SKM-1 (cell line): ENCODE data around the gene NYAP2.

Experiments
- DNase-seq: peaks from one replicate; lab custom pipeline; 2025; ENCODE audit not compliant: unreplicated experiment; lab: John Stamatoyannopoulos, UW

Gene NYAP2

DNA sequence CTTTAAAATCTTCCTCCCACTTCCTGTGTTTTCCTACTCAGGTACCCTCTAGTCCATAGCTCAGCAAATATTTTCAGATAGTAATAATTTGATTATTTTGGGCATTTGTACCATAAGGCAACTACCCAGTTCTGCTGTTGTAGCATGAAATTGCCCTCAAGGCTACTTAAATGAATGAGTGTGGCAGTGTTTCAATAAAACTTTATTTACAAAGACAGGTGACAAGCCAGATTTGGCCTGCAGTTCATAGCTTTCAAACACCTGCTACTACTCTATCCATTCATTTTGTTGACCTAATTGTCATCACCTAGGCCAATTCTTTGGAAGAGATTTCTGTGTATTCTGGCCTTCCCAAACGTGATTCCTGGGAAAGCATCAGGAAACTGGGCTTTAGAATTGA lies 28.9 kb downstream of the NYAP2 start:
- DNase-seq, result no peak

DNA sequence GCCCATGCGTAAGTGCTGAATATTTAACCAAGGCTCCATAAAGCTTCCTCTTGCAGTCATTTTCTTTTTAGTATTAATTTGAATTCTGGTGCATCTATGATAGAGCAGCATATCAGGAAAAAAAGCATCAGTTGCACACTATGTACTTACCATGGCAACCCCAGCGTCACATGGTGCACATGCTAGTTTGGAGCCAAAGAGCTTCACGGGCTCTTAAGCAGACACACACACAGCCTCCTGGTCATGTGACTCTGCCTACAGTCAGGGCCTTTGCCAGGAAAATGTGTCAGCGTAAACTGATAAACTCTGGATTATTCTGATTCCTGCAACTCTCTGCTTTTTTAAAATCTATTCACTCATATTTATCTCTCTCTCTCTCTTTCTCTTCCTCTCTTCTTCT lies 30.2 kb downstream of the NYAP2 start:
- no peak for DNase-seq

DNA sequence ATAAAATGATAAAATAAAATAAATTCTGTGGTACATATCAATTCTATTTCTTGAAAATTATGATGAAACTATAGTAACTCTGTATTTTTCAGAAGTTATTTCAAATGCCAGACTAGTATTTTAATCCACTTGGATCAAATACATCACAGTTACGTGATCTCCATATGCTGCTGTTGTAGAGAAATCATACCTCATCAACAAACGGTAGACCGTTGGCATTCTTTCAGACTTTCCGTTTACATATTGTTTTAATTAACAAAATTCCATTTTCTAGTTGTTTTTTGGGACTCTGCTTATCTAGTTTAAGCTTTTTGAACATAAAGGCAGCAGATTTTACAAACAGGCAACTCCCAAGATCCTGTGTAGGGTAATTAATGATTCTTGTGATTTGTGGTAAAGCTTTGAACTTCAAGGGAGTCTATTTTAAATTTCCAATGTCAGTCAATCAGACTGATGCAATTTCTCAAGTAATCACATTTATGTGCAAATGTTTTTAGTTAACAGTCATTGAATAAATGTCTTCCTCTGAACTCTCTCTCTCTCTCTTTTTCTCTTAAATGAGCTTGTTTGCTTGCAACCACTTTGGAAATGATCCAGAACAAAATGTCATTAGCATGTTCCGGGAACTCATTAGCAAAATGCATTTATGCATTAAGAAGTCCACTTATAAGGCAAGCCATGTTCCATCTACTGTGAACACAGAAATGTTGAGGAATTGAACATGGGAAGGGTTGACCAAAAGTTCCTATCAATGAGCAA lies 31.8 kb downstream of the NYAP2 start:
- DNase-seq, result no peak

DNA sequence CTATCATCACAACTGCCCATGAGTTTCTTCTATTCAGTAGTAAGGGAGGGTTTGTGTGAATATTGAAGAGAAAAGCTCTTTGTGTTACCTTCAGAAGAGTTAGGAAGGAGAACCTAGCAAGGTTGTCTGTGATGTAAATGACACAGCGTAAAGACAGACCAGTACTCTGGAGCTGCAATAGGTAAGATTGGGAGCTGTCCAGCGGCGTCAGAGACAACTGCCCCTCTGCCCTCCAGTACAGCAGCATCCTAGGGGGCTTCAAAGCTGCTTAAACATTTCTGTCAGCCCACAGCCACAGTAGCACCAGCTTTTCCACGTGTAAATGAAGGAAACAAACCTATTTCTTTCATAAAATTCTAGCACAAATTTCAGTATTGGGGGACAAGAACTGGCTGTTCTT lies 34.5 kb downstream of the NYAP2 start:
- no peak for DNase-seq

DNA sequence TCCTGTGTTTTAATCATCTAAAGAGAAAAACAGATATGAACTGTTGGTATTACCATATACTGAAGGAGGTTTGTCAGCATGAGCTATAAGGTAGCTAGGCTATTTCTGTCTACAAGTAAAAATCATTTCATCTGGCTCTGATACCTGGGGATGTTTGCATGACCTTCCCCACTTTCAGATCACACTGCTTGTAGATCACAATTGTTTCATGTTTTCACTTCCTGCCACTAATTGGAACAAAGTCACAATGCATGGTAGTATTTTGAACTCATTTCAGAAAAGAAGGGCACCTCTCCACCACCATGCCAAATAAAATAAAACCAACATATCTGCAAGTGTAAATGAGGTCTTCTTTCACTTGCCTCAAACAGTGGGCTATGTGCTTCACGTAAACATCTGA lies 37.8 kb downstream of the NYAP2 start:
- DNase-seq, result no peak

DNA sequence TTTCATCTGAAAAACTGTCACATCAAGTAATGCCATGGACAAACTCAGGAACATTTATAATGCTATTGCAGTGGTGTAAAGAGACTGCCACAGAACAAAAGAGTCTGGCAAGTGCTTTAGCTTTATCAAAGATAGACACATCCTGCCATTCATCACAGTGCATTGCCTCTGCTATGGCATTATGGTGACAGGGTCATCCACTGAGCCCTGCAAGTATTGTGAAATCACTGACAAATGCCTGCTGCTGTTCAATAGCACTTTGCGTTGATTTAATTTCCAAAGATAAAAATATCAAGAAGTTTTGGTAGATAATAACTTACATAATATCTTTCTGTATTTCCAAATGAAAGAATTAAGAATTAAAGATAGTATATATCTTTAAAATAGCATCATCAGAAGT lies 38.7 kb downstream of the NYAP2 start:
- no peak for DNase-seq

DNA sequence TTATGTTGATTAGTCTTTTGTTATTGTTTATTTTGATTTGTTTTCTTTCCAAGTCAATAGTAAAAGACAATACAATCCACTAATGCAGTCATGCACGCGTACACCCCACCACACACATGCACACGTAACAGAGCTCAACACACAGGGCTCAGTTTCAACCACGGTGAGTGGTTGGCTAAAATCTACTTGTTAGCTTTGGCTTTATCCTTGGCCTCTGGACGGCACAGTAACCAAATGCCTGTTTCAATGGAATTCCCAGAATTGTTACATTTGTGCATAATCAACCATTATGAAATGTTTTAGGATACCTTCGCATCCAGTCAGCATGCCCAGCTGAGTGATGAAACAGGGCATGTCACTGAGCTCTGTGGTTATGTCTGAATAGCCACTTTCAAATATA lies 53.2 kb downstream of the NYAP2 start:
- DNase-seq, result no peak

DNA sequence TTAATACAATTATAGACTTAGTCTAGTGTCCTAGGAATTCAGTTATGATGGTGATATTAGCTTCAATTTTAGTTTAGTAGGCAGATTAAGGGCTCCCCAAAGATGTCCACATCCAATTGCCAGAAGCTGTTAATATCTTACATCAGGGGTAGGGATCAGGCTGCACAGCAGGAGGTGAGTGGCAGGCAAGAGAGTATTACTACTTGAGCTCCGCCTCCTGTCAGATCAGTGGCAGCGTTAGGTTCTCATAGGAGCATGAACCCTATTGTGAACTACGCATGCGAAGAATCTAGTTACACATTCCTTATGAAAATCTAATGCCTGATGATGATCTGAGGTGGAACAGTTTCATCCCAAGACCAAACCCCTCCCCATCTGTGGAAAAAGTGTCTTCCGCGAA lies 54.9 kb downstream of the NYAP2 start:
- no peak for DNase-seq

DNA sequence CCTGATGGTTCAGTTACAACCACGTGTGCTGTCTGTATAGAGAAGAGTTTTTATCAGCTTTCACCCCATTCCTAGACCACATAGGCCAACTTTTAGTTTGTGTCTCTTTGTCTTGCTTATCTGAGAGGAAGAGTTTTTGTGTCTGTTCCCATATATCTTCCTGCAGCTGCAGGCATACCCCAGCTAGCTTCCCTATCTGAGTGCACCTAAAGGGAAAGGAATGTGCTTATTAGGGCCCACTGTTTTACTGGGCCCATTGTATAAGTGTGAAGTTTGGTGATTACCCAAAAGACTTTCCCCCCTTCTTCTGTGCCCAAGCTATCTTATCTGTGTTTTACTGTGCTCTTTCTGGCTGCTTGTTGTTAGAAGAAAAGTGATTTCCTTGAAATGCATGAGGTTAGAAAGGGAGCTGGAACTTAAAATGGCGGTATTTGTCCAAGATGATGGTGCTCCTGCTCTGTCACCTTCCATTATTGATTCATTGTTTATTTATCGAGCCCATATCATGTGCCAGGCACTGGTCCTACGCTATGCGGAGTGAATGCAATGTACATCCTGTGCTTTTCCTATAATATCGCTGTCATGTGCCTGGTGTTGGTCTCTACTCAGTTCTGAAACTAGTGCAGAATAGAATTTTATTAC lies 57.2 kb downstream of the NYAP2 start:
- no peak for DNase-seq

DNA sequence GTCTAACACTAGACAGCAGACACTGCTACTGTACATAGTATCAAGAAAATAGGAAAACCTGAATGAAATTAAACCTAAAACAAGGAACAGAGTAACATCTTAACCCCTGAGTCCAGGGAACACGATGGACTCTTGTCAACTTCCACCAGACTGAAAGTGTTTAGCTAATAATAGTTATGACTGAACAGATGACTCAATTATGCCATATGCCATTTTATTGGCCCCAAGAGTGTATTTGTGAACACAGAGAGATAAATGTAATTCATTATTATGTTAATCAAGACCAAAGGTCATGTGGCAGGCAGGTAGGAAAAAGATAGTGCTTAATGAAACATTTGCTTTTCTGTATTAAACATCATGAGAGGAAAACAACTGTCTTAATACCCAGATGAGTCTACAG lies 58.0 kb downstream of the NYAP2 start:
- no peak for DNase-seq

DNA sequence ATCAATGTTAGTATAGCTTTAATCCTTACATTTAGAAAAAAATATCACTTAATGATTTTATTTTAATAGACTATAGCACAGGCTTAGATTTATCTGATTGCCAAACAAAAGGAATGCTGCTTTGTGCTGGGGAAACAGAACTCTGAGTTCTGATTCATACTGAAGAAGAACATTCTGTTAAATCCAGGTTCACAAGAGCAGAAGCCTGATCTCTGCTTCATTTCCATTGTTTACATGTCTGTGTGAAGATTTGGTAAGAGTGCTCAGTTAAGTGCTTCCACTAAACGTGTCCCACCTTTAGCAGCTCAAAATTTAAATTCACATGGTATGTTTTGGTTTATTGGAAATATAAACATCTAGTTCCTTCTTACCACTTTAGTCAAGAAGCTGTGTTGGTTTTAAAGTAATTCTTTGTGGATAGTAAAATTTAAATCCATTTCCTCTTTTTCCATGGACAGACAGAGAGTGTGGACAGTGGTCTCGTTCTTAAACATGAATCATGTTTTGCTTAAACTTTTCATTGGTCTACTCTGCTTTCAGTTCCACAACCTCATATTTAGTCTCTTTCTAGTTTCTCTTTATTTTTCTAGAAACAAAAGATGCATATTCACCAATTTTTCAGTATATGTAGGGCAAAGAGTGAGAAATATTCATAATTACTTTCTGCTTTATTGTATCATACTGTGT lies 59.1 kb downstream of the NYAP2 start:
- no peak for DNase-seq

DNA sequence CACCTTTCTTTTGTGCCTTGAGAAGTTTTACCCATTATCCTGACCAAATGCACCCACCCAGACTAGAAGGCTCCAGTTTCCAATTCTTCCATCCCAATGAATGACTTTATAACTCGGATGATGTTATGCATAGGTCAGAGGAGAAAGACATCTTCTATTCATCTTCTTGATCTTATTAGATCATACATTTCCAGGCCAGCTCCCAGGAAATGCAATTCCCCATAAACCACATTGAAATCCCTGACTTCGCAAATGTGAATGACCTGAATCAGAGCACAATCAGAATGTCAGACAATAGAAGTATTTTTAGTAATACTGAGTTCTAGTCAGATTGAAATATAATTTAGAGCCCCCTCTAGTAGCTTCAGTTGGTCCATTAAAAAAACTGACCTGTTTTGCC lies 62.9 kb downstream of the NYAP2 start:
- DNase-seq, result no peak

DNA sequence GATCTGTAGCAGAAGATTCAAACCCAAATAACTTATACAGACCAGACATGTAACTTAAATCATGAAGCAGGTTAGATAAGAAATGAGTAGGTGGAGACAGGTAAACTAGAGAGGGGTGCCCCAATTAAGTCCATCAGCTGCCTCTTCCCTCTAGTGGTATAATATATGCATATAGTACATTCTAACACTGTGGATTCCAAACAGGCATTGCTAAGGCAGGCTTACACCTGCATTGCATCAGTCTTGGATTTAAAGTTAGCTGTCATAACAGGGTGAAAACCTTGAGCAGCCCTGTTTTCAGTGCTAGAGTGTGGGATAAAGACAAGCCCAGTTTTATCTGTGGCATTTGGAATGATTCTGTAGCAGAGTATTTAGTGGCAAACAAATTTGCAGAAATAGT lies 63.4 kb downstream of the NYAP2 start:
- DNase-seq, result no peak

DNA sequence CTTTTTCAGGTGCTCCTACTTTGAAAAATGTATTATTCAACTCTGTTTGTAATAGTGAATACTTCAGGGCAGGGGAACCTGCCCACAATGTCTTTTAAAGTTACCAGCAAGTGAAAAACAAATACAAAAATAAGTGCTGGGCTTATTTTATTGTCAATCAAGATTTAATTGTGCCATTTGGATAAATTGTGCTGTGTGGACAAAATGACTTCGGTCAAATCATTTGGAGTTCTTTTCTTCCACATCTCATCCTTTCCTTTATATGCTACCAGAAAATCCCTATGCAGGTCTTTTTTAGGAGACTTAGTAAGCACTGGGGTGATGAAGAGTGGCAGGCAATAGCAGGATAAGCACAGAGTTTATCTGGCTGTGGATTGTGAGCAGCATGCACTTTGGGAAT lies 63.9 kb downstream of the NYAP2 start:
- no peak for DNase-seq

DNA sequence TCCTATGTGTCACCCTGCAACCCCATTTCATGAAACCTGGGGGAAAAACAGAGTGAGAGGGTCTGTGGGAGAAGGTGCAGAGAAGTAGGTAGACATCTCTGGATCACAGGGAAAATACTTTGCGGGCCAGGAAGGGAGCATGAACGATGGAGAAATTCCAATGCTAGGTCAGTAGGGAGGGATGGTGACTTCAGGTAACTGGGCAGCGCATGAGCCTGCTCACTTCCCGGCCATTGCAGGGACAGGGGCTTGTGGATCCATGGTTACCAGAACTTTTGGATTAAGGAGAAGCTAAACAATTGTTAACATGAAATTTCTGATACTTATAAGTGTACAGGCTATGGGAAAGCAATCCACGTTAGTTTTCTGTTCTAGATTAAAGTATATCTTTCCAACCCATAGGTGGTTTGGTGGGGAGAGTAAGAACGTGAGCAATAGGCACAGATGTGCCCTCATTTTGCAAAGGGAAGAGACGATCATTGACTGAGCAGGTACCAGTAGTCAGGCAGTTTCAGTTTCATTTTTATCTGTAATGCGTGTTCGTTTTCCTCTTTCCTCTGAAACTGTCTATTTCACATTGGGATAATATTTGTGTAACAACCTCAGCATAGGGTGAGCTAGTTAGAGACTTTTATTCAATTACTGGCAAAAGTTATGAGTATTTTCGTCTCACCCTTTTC lies 65.0 kb downstream of the NYAP2 start:
- DNase-seq, result no peak

DNA sequence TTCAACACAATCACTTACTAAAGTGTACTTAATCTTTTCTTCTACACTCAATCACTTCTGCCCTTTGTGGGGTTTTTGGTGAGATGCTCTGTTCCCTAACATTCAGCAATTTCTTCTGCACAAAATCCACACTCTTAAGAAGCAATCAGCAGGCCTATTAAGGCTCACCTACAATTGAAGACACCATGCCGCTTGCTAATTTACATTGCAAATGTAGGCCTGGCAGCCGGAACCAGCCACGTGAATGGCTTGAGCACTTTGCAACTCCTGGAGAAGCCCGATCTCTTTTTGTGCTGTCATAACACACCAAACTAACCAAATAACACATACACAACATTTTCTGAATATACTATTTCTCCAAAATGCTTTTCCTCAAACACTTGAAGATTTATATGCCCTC lies 66.3 kb downstream of the NYAP2 start:
- no peak for DNase-seq

DNA sequence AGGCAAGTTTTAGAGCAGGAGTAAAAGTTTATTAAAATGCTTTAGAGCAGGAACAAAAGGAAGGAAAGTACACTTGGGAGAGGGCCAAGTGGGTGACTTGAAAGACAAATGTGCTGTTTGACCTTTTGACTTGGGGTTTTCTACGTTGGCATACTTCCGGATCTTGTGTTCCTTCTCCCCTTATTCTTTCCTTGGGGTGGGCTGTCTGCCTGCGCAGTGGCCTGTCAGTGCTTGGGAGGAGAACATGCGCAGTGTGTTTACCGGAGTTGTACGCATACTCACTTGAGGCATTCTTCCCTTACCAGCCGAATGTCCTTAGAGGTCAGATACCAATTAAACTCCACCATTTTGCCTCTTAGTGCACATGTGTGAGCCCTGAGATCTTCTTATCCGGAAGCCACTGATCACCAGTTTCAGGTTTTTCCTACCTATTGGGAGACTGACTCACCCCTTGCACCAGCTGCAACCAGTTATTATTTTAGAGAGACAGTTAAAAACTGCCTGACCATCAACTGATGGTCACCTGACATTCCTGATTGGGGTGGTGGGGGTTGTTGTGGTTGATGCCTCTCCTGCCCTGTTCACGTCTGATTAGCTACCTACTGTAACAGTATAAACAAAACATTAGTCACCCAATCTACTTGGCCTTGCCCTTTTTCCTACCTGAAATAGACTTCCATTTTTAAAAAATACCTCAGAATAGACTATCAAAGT lies 67.5 kb downstream of the NYAP2 start:
- DNase-seq, result no peak

DNA sequence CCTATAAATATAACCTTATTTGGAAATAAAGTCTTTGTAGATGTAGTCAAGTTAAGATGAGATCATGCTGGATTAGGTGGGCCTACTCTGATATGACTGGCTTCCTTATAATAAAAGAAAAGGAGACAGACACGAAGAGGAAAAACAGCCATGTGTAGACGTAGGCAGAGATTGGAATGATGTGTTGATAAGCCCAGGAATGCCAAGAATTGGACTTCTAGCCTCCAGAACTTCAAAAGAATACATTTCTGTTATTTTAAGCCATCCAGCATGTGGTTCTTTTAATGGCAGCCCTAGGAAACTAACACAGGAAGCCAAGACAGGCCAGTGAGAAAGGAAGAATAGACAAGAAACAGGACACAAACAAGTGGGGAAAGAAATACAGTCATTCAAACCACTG lies 68.6 kb downstream of the NYAP2 start:
- no peak for DNase-seq

DNA sequence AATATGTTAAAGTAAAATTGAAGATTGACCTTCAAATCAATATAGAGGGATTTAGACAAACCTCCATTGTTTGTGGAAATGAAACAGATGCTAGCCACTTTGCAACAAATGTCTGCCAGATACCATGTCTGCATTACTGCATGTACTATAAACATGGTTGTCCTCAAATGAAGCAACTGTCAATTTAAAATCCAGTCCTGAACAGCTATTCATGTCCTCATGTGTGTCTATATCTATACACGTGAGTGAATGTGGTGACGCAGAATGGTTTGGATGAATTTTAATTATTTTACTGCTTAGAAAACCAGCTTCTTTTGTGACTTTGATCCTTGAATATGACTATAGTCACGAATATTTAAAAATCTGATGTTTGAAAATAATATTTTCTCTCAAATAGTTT lies 71.5 kb downstream of the NYAP2 start:
- DNase-seq, result no peak

DNA sequence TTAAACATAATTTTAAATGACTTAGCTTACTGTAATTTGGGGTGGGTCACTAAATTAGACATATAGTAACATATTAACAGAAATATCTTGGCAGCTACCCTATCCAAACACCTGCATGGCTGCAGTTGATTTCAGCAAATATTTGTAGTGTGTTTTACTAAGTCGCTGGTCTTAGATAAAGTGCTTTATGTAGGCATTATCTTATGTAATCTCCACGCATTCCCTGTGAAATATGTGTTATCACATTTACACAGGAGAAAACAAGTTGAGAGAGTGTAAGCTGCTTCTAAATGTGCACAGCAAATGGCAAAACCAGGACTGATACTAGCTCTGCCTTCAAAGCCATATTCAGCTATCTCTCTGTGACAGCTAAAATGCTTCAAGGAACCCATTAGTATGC lies 72.0 kb downstream of the NYAP2 start:
- no peak for DNase-seq

DNA sequence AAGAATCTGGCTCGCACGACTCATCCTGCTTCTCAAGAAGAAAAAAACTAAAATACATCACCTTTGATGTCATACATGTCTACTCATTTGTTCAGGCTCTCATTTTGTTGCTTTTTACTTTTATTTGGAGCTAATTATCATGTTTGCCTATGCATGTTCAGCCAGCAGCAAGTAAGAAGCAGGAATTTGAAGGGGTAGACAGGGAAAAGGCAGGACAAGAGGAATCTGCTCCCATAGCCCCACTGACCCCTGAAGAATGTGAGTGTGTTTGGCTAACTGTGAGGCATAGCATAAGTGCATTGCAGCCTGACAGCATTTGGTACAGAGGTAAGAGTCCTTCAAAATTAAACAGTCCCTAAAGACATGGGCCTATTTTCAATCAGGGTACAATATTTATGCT lies 72.7 kb downstream of the NYAP2 start:
- no peak for DNase-seq
